CD4-positive, alpha-beta T cell treated with Interferon gamma for 1 hour (primary cell): ENCODE measurements around the gene MTERF2.
"Not testable (repeated sequence)": the region's sequence is repeated elsewhere in the genome, so short reads cannot be mapped to it uniquely, and the experiment has no call there.

Experiments
- DNase-seq: peaks from one replicate; pipeline ENCODE4 v3.0.0-alpha.2; 2020

Gene MTERF2

DNA sequence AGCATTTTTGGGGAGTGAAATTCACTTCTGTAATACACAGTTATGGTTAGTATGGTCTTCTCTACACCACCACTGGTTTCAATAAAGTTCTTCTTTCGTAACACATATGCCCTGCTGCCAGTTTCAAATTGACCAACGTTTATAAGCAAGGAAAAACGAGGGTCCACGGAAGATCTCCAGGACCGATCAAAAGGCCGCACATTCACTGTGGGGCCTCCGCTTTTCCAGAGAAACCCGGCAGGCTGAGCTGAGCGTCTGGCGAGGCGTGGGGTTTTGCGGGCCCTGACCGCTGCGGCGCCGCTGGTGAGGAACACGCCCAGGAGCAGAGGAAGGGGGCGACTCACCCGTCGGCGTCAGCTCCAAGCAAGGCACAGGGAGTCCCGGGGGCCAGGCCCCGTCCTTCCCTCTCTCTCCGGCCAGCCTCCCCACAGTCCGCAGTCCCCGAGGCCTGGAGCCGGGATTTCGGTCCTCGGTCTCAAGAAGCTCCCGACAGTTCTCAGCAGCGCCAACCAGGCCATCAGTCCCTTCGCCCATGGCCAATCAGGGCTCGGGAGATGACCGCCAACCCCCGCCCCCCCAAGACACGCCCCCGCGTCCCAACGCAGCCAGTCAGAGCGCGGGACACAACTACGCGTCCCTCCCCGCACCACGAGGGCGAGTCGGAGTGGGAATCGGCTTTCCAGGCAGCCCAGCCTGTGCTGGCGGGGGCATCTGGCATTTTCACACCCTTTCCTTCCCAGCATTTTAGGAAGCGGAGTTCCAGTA is at the start of gene MTERF2:
MTERF2 (minus strand) TSS at position 522 of the 765 bp plus-strand sequence. CDS start 8,432 bp downstream, outside the sequence.
- peak; percentile 75 for DNase-seq

DNA sequence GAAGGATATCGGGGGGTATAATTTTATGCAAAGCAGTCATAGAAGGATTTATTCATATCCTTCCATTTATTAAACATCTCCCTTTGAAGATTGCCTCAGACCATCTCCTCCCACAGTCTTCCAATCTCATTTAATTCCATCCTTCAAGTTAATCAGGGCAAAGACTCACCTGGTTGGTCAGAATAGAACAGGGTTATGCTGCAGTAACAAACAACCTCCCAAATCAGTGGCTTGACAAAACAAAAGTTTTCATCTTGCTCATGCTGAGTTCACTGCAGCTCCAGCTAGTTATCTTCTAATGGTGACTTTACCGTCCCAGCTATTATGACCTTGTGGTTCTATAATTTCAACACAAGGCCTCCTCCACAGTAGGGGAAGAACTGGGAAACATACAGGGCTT is 48.8 kb upstream of the MTERF2 start:
- DNase-seq = no peak

- DNase-seq = no peak
Measured at GRCh38 chr12:107033758-107034739, 47.1 kb upstream of the MTERF2 start.

DNA sequence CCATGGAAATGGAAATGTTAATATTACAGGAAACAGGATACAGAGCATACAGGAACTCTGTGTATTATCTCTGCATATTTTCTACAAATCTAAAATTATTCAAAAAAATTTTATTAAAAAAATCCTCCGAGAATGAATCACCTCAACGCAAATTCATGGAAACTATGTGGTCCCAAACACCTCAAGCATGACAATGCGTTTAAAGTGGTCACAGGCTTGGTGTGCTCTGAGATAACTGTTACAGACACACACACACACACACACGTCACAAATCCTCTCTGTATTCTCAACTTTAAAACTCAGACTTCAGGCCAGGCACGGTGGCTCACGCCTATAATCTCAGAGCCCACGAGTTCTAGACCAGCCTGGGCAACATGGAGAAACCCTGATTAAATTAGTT is 45.3 kb upstream of the MTERF2 start:
- no peak for DNase-seq

DNA sequence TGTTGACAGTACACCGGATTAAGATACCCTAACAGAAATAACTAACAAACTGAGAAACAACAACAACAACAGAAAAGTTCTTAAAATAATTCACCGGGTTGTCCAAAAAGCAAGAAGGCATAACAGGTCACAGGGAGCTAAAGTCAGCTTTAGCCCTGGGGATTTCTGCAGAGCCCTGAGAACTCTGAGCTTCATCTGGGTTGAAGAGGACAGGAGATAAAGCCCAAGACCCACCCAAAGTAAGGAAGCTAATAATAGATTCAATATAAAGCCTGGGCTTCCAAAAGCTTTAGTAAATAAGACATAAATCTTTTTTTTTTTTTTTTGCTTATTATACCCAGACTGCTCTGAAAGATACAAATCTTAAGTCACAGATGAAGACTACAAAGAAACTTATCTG is 44.1 kb upstream of the MTERF2 start:
- DNase-seq = no peak

GRCh38 chr12:107029081-107029480 is 42.1 kb upstream of the MTERF2 start:
- DNase-seq = no peak

DNA sequence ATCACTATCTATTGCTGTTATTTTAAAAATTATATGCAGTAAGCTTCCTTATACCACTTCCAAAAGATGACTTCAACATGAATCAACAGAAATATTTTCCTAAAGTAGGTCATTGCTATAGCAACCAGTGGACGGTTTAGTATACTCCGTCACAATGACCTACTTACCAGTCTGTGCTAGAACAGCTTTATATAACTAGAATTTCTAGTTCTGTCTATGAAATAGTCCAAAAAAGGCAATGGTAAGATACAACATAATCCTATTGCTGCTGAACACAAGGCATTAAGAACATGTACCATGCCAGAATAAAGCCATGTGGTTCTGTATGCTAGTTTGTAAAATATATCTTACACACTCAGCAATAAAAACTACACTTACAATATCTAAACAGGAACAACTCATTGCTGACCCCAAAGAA is 40.7 kb upstream of the MTERF2 start:
- DNase-seq = peak; percentile 30

DNA sequence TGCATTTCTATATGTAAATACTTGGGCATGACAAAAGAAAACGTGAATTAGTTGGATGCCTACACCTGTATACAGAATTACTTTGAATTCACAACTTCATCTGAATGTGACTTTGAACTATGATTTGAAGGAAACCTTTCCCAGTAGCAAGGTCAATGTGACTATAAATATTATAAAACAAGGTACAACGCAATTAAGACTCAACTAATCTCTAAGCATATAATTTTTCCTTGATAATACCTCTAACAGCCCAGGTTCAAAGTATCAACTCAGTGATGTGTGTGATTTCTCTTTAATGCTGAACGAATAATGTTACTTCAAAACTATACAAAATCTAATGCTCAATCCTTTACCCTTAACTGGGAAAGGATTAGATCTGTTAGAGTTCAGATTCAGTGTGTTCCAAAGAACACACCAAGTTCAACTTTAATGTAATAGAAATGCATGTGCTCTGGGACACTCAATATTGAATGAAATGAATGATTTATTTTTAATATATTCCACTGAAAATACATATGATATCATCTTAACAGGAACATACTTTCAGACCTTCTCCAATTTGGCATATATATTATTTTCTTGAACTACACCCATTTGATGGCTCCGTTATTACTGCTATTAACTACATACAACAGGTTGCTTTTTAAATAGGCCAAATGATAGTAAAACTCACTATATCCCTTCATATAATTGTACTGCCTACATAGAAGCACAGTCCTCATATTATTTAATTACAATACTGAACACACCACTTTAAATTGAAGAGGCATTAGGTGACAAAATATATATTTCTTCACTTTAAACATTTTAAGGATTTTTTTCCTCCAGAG is 40.1 kb upstream of the MTERF2 start:
- DNase-seq = no peak

GRCh38 chr12:107026356-107026755 is 39.4 kb upstream of the MTERF2 start:
- DNase-seq = not testable (repeated sequence)

DNA sequence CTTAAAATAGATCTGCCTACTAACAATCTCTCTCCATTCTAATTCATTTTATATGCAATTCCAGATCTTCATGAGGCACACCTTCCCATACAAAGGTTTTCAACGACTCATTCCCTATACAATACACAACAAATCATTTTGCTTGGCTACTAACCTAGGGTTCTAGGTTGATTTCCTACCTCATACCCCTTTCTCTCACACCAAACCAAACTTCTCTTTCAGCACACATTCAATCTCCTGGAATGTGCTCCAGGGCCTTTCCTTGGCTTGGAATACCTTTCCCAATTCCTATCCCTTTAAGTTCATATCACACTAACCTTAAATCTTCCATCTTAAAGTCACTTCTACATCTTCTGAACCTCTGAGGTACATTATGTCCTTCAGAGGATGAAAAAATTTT is 38.7 kb upstream of the MTERF2 start:
- DNase-seq = no peak

DNA sequence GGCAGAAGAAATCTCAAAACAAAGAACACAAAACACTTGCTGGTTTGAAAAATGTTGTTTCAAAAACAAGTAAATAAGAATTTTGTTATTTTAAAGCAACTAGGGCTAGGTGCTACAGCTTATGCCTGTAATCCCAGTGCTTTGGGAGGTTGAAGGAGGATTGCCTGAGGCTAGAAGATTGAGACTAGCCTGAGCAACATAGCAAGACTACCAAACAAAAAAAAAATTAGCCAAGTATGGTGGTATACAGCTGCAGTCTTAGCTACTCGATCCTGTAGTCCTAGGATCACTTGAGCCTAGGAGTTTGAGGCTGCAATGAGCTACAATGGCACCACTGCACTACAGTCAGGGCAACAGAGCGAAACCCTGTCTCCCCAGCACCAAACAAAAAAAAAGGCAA is 32.6 kb upstream of the MTERF2 start:
- no peak for DNase-seq

- DNase-seq = no peak
Measured at GRCh38 chr12:107017042-107017441, 30.1 kb upstream of the MTERF2 start.

GRCh38 chr12:107014055-107014454 is 27.1 kb upstream of the MTERF2 start:
- no peak for DNase-seq

DNA sequence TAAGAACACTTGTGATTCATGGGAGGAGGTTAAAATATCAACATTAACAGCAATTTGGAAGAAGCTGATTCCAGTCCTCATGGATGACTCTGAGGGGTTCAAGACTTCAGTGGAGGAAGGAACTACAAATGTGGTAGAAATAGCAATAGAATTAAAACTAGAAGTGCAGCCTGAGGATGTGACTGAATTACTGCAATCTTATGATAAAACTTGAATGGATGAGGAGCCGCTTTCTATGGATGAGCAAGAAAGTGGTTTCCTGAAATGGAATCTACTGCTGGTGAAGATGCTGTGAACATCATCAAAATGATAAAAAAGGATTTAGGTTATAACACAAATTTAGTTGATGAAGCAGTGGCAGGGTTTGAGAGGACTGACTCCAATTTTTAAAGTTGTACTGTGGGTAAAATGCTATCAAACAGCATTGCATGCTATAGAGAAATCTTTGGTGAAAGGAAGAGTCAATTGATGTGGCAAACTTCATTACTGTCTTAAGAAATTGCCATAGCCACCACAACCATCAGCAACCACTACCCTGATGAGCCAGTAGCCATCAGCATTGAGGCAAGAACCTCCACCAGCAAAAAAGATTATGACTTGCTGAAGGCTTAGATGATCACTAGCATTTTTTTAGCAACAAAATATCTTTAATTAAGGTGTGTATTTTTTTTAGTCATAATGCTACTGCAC is 25.9 kb upstream of the MTERF2 start:
- DNase-seq = no peak

GRCh38 chr12:107011519-107011918 is 24.6 kb upstream of the MTERF2 start:
- DNase-seq = no peak

DNA sequence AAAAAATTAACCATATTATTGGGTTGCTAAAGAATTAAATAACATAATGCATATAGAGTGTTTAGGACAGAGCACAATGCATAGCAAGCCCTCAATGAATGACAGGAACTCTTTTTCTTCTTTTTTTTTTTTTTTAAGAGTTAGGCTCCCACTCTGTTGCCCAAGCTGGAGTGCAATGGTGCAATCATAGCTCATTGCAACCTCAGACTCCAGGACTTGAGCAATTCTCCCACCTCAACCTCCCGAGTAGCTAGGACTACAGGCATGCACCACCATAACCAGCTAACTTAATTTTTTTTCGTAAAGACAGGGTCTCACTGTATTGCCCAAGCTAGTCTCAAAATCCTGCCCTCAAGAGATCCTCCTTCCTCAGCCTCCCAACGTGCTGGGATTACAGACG is 20.5 kb upstream of the MTERF2 start:
- DNase-seq = no peak

DNA sequence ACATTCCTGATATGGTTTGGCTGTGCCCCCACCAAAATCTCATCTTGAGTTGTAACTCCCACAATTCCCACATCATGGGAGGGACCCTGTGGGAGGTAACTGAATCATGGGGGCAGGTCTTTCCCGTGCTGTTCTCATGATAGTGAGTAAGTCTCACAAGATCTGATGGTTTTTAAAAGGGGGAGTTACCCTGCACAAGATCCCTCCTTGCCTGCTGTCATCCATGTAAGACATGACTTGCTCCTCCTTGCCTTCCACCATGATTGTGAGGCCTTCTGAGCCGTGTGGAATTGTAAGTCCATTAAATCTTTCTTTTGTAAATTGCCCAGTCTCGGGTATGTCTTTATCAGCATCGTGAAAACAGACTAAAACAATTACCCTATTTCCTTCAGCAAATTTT is 15.7 kb upstream of the MTERF2 start:
- not testable (repeated sequence) for DNase-seq

DNA sequence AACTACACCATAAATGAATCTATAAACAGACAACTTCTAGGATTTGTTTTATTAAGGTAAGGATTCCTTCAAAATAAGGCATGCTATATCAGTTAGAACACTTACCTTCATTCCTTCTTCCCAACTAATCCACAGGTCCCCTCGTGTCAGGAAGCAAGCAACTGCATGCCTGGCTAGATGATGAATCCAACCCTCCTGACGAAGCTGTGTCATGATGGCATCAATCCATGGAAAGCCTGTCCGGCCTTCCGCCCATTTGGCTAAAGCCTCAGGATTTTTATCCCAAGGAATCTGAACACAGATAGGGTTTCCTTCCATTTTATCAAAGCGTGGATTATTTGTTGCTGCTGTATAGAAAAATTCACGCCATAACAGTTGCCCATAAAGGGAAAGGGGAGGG is 12.5 kb upstream of the MTERF2 start:
- DNase-seq = no peak

GRCh38 chr12:106997916-106998315 is 11.0 kb upstream of the MTERF2 start:
- no peak for DNase-seq

DNA sequence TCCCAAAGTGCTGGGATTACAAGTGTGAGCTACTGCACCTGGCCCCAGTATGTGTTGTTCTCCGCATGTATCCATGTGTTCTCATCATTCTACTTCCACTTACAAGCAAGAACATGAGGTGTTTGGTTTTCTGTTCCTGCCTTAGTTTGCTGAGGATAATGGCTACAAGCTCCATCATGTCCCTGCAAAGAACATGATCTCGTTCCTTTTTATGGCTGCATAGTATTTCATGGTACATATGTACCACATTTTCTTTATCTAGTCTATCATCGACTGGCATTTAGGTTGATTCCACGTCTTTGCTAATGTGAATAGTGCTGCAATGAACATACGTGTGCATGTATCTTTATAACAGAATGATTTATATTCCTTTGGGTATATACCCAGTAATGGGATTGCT is 9.2 kb upstream of the MTERF2 start:
- DNase-seq = not testable (repeated sequence)

- no peak for DNase-seq
Measured at GRCh38 chr12:106994579-106995220, 7.8 kb upstream of the MTERF2 start.

DNA sequence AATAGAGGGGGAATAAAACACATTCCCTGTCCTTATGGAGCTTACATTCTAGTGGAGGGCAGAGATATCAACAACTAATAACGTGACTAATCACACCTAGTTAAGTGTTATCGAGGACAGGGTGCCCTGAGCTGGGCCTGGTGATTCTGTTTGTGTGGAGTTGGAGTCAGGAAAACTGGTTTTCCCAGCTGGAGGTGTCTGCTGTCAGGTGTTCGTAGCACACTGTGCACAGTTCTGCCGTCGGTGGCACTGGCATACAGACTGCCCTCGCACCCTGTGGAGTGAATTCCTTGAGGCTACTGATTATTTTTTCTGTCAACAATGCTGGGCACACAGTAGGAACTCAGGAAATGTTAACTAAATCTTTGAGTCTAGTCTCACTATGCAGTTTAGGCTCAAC is 900 bp upstream of the MTERF2 start:
- no peak for DNase-seq
